DOHH2 (cell line): ENCODE measurements around the gene CAPZB.

Experiments
- H3F3A ChIP-seq: fragments of 200-600 bp; sonication (generic), shearing (Covaris generic); 2 replicates; pipeline ENCODE4 v1.6.0; 2016; ENCODE audit warnings: antibody characterized with exemption, mild to moderate bottlenecking; ENCODE audit not compliant: control insufficient read depth, insufficient read depth
- H3K27ac ChIP-seq: fragments of 200-600 bp; sonication (generic); 2 replicates; pipeline ENCODE4 v1.5.1; 2014; ENCODE audit warnings: low read depth, mild to moderate bottlenecking, low read length, moderate library complexity
- H3K27me3 ChIP-seq: fragments of 200-600 bp; sonication (generic); 2 replicates; pipeline ENCODE4 v1.6.1; 2014; ENCODE audit warnings: mild to moderate bottlenecking, low read length, mixed read lengths; ENCODE audit not compliant: control insufficient read depth
- H3K36me3 ChIP-seq: fragments of 200-600 bp; sonication (generic); 2 replicates; pipeline ENCODE4 v1.6.1; 2014; ENCODE audit warnings: mild to moderate bottlenecking, low read length, moderate library complexity, mixed read lengths; ENCODE audit not compliant: control insufficient read depth
- H3K4me1 ChIP-seq: fragments of 200-600 bp; sonication (generic); 2 replicates; pipeline ENCODE4 v1.6.1; 2014; ENCODE audit warnings: mild to moderate bottlenecking, low read length, mixed read lengths; ENCODE audit not compliant: control insufficient read depth
- H3K4me2 ChIP-seq: fragments of 200-600 bp; sonication (generic); 2 replicates; pipeline ENCODE4 v1.6.0; 2014; ENCODE audit warnings: mild to moderate bottlenecking, low read length, moderate library complexity
- H3K4me3 ChIP-seq: fragments of 200-600 bp; sonication (generic); 2 replicates; pipeline ENCODE4 v1.5.1; 2014; ENCODE audit warnings: mild to moderate bottlenecking, low read length, mixed read lengths
- H3K79me2 ChIP-seq: fragments of 200-600 bp; sonication (generic); 2 replicates; pipeline ENCODE4 v1.6.1; 2014; ENCODE audit warnings: mild to moderate bottlenecking, low read length, mixed read lengths; ENCODE audit not compliant: control insufficient read depth
- H3K9me2 ChIP-seq: fragments of 200-600 bp; sonication (generic); replicated peaks from 2 replicates; pipeline ENCODE4 v1.6.1; 2014; ENCODE audit warnings: mild to moderate bottlenecking, low read length, mixed read lengths; ENCODE audit not compliant: control insufficient read depth
- H3K9me3 ChIP-seq: fragments of 200-600 bp; sonication (generic); 2 replicates; pipeline ENCODE4 v1.6.1; 2014; ENCODE audit warnings: antibody characterized with exemption, low read length, mixed read lengths; ENCODE audit not compliant: control insufficient read depth, insufficient read depth
- H4K20me1 ChIP-seq: fragments of 200-600 bp; sonication (generic); 2 replicates; pipeline ENCODE4 v1.6.0; 2014; ENCODE audit warnings: low read depth, mild to moderate bottlenecking, antibody characterized with exemption, low read length, moderate library complexity; ENCODE audit not compliant: control insufficient read depth, insufficient read depth
- CTCF ChIP-seq: fragments of 200-600 bp; sonication (generic); IDR thresholded peaks from one replicate; pipeline ENCODE4 v1.5.1; 2014; ENCODE audit warnings: antibody characterized with exemption, mild to moderate bottlenecking, low read depth, low read length; ENCODE audit not compliant: poor library complexity, severe bottlenecking
- EZH2phosphoT487 ChIP-seq: fragments of 200-600 bp; sonication (generic); IDR thresholded peaks from 2 replicates; pipeline ENCODE4 v1.6.1; 2017; ENCODE audit warnings: borderline replicate concordance, mild to moderate bottlenecking, antibody characterized with exemption, low read length, moderate library complexity, mixed read lengths

The CAPZB gene

GRCh38 chr1:19452221-19452663 lies 33.1 kb downstream of the CAPZB start:
- H3K4me3 ChIP-seq: no peak overlapping the region
- no peaks in the 10 kb centered on the region for H3K9me2 ChIP-seq
- peaks cover 92% of the 10 kb centered on the region for H3K79me2 ChIP-seq
- H3K27ac ChIP-seq: no peak overlapping the region
- H3K27me3 ChIP-seq: no peaks in the 10 kb centered on the region
- no peak for TF ChIP-seq CTCF
- TF ChIP-seq EZH2phosphoT487: no peak
- H3K9me3 ChIP-seq: no peaks in the 10 kb centered on the region
- peaks cover 24% of the 10 kb centered on the region for H3K4me1 ChIP-seq
- peaks cover 4% of the 10 kb centered on the region; the same call in 1 of the 2 replicates for H3K36me3 ChIP-seq
- H3F3A ChIP-seq: no peaks in the 10 kb centered on the region
- H3K4me2 ChIP-seq: no peak overlapping the region
- peaks cover 36% of the 10 kb centered on the region for H4K20me1 ChIP-seq

DNA sequence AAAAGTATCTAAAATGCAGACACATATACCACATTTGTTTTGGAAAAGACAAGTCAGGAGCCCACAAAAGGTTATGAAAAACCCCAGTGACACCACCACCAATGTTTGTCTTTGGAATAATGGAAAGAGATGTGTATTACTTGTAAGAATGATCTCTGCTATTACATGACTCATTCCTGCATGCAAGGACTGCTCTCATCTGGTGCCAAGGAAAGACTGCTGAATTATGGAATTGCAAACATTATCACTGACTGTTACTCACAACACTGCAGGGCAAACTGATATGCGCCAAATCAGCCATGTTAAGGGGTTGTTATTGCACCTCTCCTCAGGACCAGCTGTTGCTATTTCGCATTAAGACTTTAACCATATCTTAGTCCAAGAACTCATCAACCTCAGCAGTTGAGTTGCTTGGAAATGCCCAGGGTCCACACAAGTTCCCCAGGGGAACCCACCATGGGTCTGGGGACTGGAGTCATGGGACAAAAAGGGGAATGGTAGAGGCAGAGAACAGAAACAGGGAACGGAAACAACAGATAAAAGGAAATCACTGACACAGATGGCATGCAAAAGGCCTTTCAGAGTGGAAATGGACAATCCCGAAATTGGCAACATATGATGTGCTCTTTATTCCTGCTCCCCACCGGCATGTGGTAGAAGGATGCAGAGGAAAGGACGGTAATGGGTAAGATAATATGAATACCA lies 34.4 kb downstream of the CAPZB start:
- Histone ChIP-seq H4K20me1 (peaks cover 36% of the 10 kb centered on the region), H3K4me2 (no peak overlapping the region), H3F3A (0 out of 2 replicates have a peak, but pooled peaks cover 2% of the 10 kb centered on the region), H3K4me3 (no peak overlapping the region), H3K36me3 (peaks cover 4% of the 10 kb centered on the region; the same call in 1 of the 2 replicates), H3K27ac (no peak overlapping the region), H3K9me3 (no peaks in the 10 kb centered on the region), H3K27me3 (no peaks in the 10 kb centered on the region), H3K9me2 (no peaks in the 10 kb centered on the region), H3K4me1 (peaks cover 34% of the 10 kb centered on the region), H3K79me2 (peaks cover 90% of the 10 kb centered on the region)
- TF ChIP-seq EZH2phosphoT487 (no peak), CTCF (no peak)

GRCh38 chr1:19449454-19450228 lies 35.7 kb downstream of the CAPZB start:
- Histone ChIP-seq H3K27me3 (no peaks in the 10 kb centered on the region), H3K9me2 (no peaks in the 10 kb centered on the region), H3F3A (0 out of 2 replicates have a peak, but pooled peaks cover 2% of the 10 kb centered on the region), H3K9me3 (no peaks in the 10 kb centered on the region), H3K4me2 (no peak overlapping the region), H3K79me2 (peaks cover 90% of the 10 kb centered on the region), H3K27ac (no peak overlapping the region), H3K36me3 (peaks cover 4% of the 10 kb centered on the region; the same call in 1 of the 2 replicates), H3K4me1 (peaks cover 39% of the 10 kb centered on the region), H4K20me1 (peaks cover 41% of the 10 kb centered on the region), H3K4me3 (no peak overlapping the region)
- TF ChIP-seq CTCF (no peak), EZH2phosphoT487 (no peak)
